Measurements from ENCODE around the gene B4GALT7.
"Not testable (repeated sequence)": the region's sequence is repeated elsewhere in the genome, so short reads cannot be mapped to it uniquely, and the experiment has no call there.

GRCh38 chr5:177624172-177624571, 24.2 kb downstream of the B4GALT7 start:
- not testable (repeated sequence) for TF ChIP-seq CTCF (IDR thresholded peaks at IDR 0.05); ELF1 (IDR thresholded peaks at IDR 0.05); PBX3 (IDR thresholded peaks at IDR 0.05); TAF1 (IDR thresholded peaks at IDR 0.05; ENCODE audit: borderline replicate concordance, low read depth, low read length); EP300 (IDR thresholded peaks at IDR 0.05; ENCODE audit: borderline replicate concordance in 1 of 2, low read depth in 1 of 2, low read length in 1 of 2); MEF2A (IDR thresholded peaks at IDR 0.05; ENCODE audit: borderline replicate concordance, low read depth); MXI1 (IDR thresholded peaks at IDR 0.05; ENCODE audit: low read depth, low read length)
- TF ChIP-seq, protein P1, sequence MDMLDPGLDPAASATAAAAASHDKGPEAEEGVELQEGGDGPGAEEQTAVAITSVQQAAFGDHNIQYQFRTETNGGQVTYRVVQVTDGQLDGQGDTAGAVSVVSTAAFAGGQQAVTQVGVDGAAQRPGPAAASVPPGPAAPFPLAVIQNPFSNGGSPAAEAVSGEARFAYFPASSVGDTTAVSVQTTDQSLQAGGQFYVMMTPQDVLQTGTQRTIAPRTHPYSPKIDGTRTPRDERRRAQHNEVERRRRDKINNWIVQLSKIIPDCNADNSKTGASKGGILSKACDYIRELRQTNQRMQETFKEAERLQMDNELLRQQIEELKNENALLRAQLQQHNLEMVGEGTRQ (IDR thresholded peaks at IDR 0.05; ENCODE audit: borderline replicate concordance, low read depth, low read length), result not testable (repeated sequence)
- TF ChIP-seq, protein P2, sequence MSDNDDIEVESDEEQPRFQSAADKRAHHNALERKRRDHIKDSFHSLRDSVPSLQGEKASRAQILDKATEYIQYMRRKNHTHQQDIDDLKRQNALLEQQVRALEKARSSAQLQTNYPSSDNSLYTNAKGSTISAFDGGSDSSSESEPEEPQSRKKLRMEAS (IDR thresholded peaks at IDR 0.05; ENCODE audit: low read depth), result not testable (repeated sequence)
